Neural progenitor cell (in vitro differentiated cells): ENCODE data around the gene DAPL1. TPM values are rescaled to one million over a fixed set of nuclear protein-coding genes. Genes with fewer than 3 reads are reported as not detected.

Source experiments
- DNase-seq: peaks from one replicate; pipeline ENCODE4 v3.0.0-alpha.2; 2016; ENCODE audit warnings: low spot score
- H2AFZ ChIP-seq: fragments of 200-600 bp; sonication (generic); replicated peaks from 2 replicates; pipeline ENCODE4 v1.6.1; 2016; ENCODE audit warnings: antibody characterized with exemption
- H3F3A ChIP-seq: fragments of 200-600 bp; sonication (generic); 2 replicates; pipeline ENCODE4 v1.6.1; 2016; ENCODE audit warnings: antibody characterized with exemption, low read depth
- H3K27ac ChIP-seq: fragments of 200-600 bp; sonication (generic); 2 replicates; pipeline ENCODE4 v1.5.1; 2016; ENCODE audit warnings: mild to moderate bottlenecking
- H3K27me3 ChIP-seq: fragments of 200-600 bp; sonication (generic); 2 replicates; pipeline ENCODE4 v1.6.1; 2016; ENCODE audit warnings: mild to moderate bottlenecking, moderate library complexity
- H3K36me3 ChIP-seq: fragments of 200-600 bp; sonication (generic); 2 replicates; pipeline ENCODE4 v1.5.1; 2016
- H3K4me1 ChIP-seq: fragments of 200-600 bp; sonication (generic); 2 replicates; pipeline ENCODE4 v1.6.1; 2016; ENCODE audit warnings: mixed run types
- H3K4me2 ChIP-seq: fragments of 200-600 bp; sonication (generic); 2 replicates; pipeline ENCODE4 v1.6.1; 2016
- H3K4me3 ChIP-seq: fragments of 200-600 bp; sonication (generic); 2 replicates; pipeline ENCODE4 v1.5.1; 2016
- H3K79me2 ChIP-seq: fragments of 200-600 bp; sonication (generic); 2 replicates; pipeline ENCODE4 v1.6.1; 2016; ENCODE audit warnings: low read depth
- H3K9ac ChIP-seq: fragments of 200-600 bp; sonication (generic); 2 replicates; pipeline ENCODE4 v1.6.1; 2016
- H3K9me3 ChIP-seq: fragments of 200-600 bp; sonication (generic); 2 replicates; pipeline ENCODE4 v1.5.1; 2016; ENCODE audit warnings: low read depth
- H4K20me1 ChIP-seq: fragments of 200-600 bp; sonication (generic); 2 replicates; pipeline ENCODE4 v1.6.1; 2016; ENCODE audit warnings: low read depth
- H3K27ac Mint-ChIP-seq: 3 replicates; pipeline ENCODE4 v1.8.0; 2021; ENCODE audit warnings: mixed read lengths
- H3K27me3 Mint-ChIP-seq: 2 replicates; pipeline ENCODE4 v1.8.0; 2022; ENCODE audit warnings: low read depth, mild to moderate bottlenecking, inconsistent platforms, moderate library complexity, mixed read lengths; ENCODE audit not compliant: insufficient read depth
- H3K36me3 Mint-ChIP-seq: 3 replicates; pipeline ENCODE4 v1.8.0; 2021; ENCODE audit warnings: mixed read lengths
- H3K4me1 Mint-ChIP-seq: 3 replicates; pipeline ENCODE4 v1.8.0; 2021; ENCODE audit warnings: mixed read lengths
- H3K4me3 Mint-ChIP-seq: 3 replicates; pipeline ENCODE4 v1.8.0; 2021; ENCODE audit warnings: mild to moderate bottlenecking, moderate library complexity, mixed read lengths
- H3K9me3 Mint-ChIP-seq: 3 replicates; pipeline ENCODE4 v1.8.0; 2020; ENCODE audit warnings: mixed read lengths
- CTCF ChIP-seq: fragments of 200-600 bp; sonication (generic); IDR thresholded peaks from 2 replicates; pipeline ENCODE4 v1.5.1; 2017; ENCODE audit warnings: antibody characterized with exemption, mild to moderate bottlenecking
- EZH2 ChIP-seq: fragments of 200-600 bp; sonication (generic); IDR thresholded peaks from 2 replicates; pipeline ENCODE4 v1.6.1; 2017; ENCODE audit warnings: antibody characterized with exemption, mild to moderate bottlenecking, moderate library complexity
- EZH2phosphoT487 ChIP-seq: fragments of 200-600 bp; sonication (generic); IDR thresholded peaks from 2 replicates; pipeline ENCODE4 v1.6.1; 2017; ENCODE audit warnings: antibody characterized with exemption
- total RNA-seq: library from RNA; depleted of rRNA; stranded (reverse); fragments of >200 nt; gene quantifications from 2 replicates; pipeline ENCODE4 v1.2.3, GENCODE V29; 2015; ENCODE audit warnings: low replicate concordance

DAPL1 gene
- total RNA-seq, 1 donor from 2014 or later: not detected

- Histone ChIP-seq H3K79me2 (no peaks in the 10 kb centered on the region), H3K4me3 (no peak overlapping the region), H3K9me3 (no peaks in the 10 kb centered on the region), H4K20me1 (no peaks in the 10 kb centered on the region), H3K4me1 (no peaks in the 10 kb centered on the region), H2AFZ (no peak overlapping the region), H3K27me3 (no peaks in the 10 kb centered on the region), H3K4me2 (no peak overlapping the region), H3K27ac (no peak overlapping the region), H3K9ac (no peak overlapping the region), H3K36me3 (no peaks in the 10 kb centered on the region), H3F3A (no peaks in the 10 kb centered on the region)
- H3K36me3 Mint-ChIP-seq: no peaks in the 10 kb centered on the region
- H3K27me3 Mint-ChIP-seq: peaks cover 2% of the 10 kb centered on the region
- no peak overlapping the region for H3K27ac Mint-ChIP-seq
- no peaks in the 10 kb centered on the region for H3K4me1 Mint-ChIP-seq
- no peak for TF ChIP-seq CTCF
- no peak for TF ChIP-seq EZH2phosphoT487
- no peak for TF ChIP-seq EZH2
- H3K4me3 Mint-ChIP-seq: no peak overlapping the region
- DNase-seq: no peak
- H3K9me3 Mint-ChIP-seq: peaks cover 6% of the 10 kb centered on the region
These were observed 11.2 kb upstream of the DAPL1 start for GRCh38 chr2:158783923-158784322.

GRCh38 chr2:158786897-158787296 lies 8.2 kb upstream of the DAPL1 start:
- DNase-seq: no peak
- Histone ChIP-seq H3K9me3 (no peaks in the 10 kb centered on the region), H3K4me3 (no peak overlapping the region), H4K20me1 (no peaks in the 10 kb centered on the region), H3K27ac (no peak overlapping the region), H3F3A (no peaks in the 10 kb centered on the region), H3K9ac (no peak overlapping the region), H3K4me2 (no peak overlapping the region), H3K36me3 (no peaks in the 10 kb centered on the region), H3K4me1 (no peaks in the 10 kb centered on the region), H3K27me3 (no peaks in the 10 kb centered on the region), H2AFZ (no peak overlapping the region), H3K79me2 (no peaks in the 10 kb centered on the region)
- Mint-ChIP-seq H3K36me3 (no peaks in the 10 kb centered on the region), H3K27me3 (peaks cover 5% of the 10 kb centered on the region), H3K4me1 (no peaks in the 10 kb centered on the region), H3K4me3 (no peak overlapping the region), H3K9me3 (peaks cover 6% of the 10 kb centered on the region), H3K27ac (no peak overlapping the region)
- TF ChIP-seq CTCF (no peak), EZH2phosphoT487 (no peak), EZH2 (no peak)

- Histone ChIP-seq H2AFZ (no peak overlapping the region), H3K79me2 (no peaks in the 10 kb centered on the region), H3K9me3 (no peaks in the 10 kb centered on the region), H3F3A (no peaks in the 10 kb centered on the region), H3K4me2 (no peak overlapping the region), H4K20me1 (no peaks in the 10 kb centered on the region), H3K27ac (no peak overlapping the region), H3K9ac (no peak overlapping the region), H3K27me3 (no peaks in the 10 kb centered on the region), H3K4me1 (no peaks in the 10 kb centered on the region), H3K36me3 (no peaks in the 10 kb centered on the region), H3K4me3 (no peak overlapping the region)
- peaks cover 6% of the 10 kb centered on the region for H3K9me3 Mint-ChIP-seq
- H3K27me3 Mint-ChIP-seq: peaks cover 5% of the 10 kb centered on the region
- no peak for DNase-seq
- no peaks in the 10 kb centered on the region for H3K4me1 Mint-ChIP-seq
- no peak overlapping the region for H3K4me3 Mint-ChIP-seq
- H3K27ac Mint-ChIP-seq: no peak overlapping the region
- no peaks in the 10 kb centered on the region for H3K36me3 Mint-ChIP-seq
- no peak for TF ChIP-seq EZH2phosphoT487
- TF ChIP-seq CTCF: no peak
- TF ChIP-seq EZH2: no peak
These were observed 6.2 kb upstream of the DAPL1 start for GRCh38 chr2:158788951-158789350.

GRCh38 chr2:158796652-158797051 lies 1.5 kb downstream of the DAPL1 start:
- Mint-ChIP-seq H3K27ac (no peak overlapping the region), H3K4me3 (no peak overlapping the region), H3K9me3 (no peaks in the 10 kb centered on the region), H3K27me3 (no peaks in the 10 kb centered on the region), H3K4me1 (peaks cover 27% of the 10 kb centered on the region), H3K36me3 (no peaks in the 10 kb centered on the region)
- Histone ChIP-seq H3K4me1 (peaks cover 38% of the 10 kb centered on the region), H3K9me3 (no peaks in the 10 kb centered on the region), H3K36me3 (no peaks in the 10 kb centered on the region), H2AFZ (no peak overlapping the region), H3K27me3 (no peaks in the 10 kb centered on the region), H4K20me1 (no peaks in the 10 kb centered on the region), H3F3A (no peaks in the 10 kb centered on the region), H3K4me2 (peak overlapping the region; percentile 64), H3K27ac (no peak overlapping the region), H3K79me2 (no peaks in the 10 kb centered on the region), H3K9ac (no peak overlapping the region), H3K4me3 (no peak overlapping the region)
- TF ChIP-seq CTCF (no peak), EZH2 (no peak), EZH2phosphoT487 (no peak)
- DNase-seq: no peak
